GM12801 (cell line): ENCODE measurements around the gene TRIM17.

Source experiments
- CTCF ChIP-seq: IDR thresholded peaks from one replicate; pipeline ENCODE4 v1.5.1; 2011; ENCODE audit warnings: control low read depth; ENCODE audit not compliant: insufficient read length; ENCODE audit errors: extremely low read depth

Gene TRIM17

GRCh38 chr1:228417483-228418203, 982 bp upstream of the TRIM17 start:
- no peak for TF ChIP-seq CTCF

- TF ChIP-seq CTCF, result no peak
These were observed 400 bp upstream of the TRIM17 start for GRCh38 chr1:228417061-228417460.

GRCh38 chr1:228415853-228416216, 826 bp downstream of the TRIM17 start:
- no peak for TF ChIP-seq CTCF

- no peak for TF ChIP-seq CTCF
These were observed 1.4 kb downstream of the TRIM17 start for GRCh38 chr1:228415221-228415620.

- no peak for TF ChIP-seq CTCF
These were observed 2.0 kb downstream of the TRIM17 start for GRCh38 chr1:228414511-228415211.

GRCh38 chr1:228413241-228414010, 3.2 kb downstream of the TRIM17 start:
- TF ChIP-seq CTCF, result no peak
